Endodermal cell (in vitro differentiated cells): ENCODE results near the gene TSPAN17. TPM values are rescaled to one million over a fixed set of nuclear protein-coding genes. Genes with fewer than 3 reads are reported as not detected.

Source experiments
- DNase-seq: peaks from one replicate; pipeline ENCODE4 v3.0.0-alpha.2; 2017
- H3K27ac ChIP-seq: 2 replicates; pipeline ENCODE4 v1.5.1; 2013; ENCODE audit warnings: mild to moderate bottlenecking, low read depth, low read length, moderate library complexity
- H3K27me3 ChIP-seq: 2 replicates; pipeline ENCODE4 v1.6.1; 2013; ENCODE audit warnings: mild to moderate bottlenecking, low read length, moderate library complexity; ENCODE audit not compliant: insufficient read depth, control insufficient read depth, poor library complexity, severe bottlenecking
- H3K36me3 ChIP-seq: 2 replicates; pipeline ENCODE4 v1.7.0; 2013; ENCODE audit warnings: mild to moderate bottlenecking, low read length, moderate library complexity; ENCODE audit not compliant: control insufficient read depth, insufficient read depth
- H3K4me1 ChIP-seq: one replicate; pipeline ENCODE4 v1.7.0; 2013; ENCODE audit warnings: low read length; ENCODE audit not compliant: control insufficient read depth, insufficient read depth
- H3K4me3 ChIP-seq: 2 replicates; pipeline ENCODE4 v1.5.1; 2013; ENCODE audit warnings: mild to moderate bottlenecking, low read length, moderate library complexity
- H3K9ac ChIP-seq: 2 replicates; pipeline ENCODE4 v1.6.1; 2013; ENCODE audit warnings: mild to moderate bottlenecking, low read length, moderate library complexity; ENCODE audit not compliant: poor library complexity, severe bottlenecking; ENCODE audit errors: extremely low read depth
- H3K9me3 ChIP-seq: 2 replicates; pipeline ENCODE4 v1.6.1; 2013; ENCODE audit warnings: mild to moderate bottlenecking, low read length, moderate library complexity; ENCODE audit not compliant: control insufficient read depth
- H3K27ac Mint-ChIP-seq: 2 replicates; pipeline ENCODE4 v1.8.0; 2020; ENCODE audit warnings: mixed read lengths
- H3K27me3 Mint-ChIP-seq: 2 replicates; pipeline ENCODE4 v1.8.0; 2021; ENCODE audit warnings: mild to moderate bottlenecking, mixed read lengths; ENCODE audit not compliant: insufficient read depth
- H3K36me3 Mint-ChIP-seq: 2 replicates; pipeline ENCODE4 v1.8.0; 2020; ENCODE audit warnings: low read depth, mixed read lengths
- H3K4me1 Mint-ChIP-seq: 2 replicates; pipeline ENCODE4 v1.8.0; 2020; ENCODE audit warnings: mixed read lengths
- H3K4me3 Mint-ChIP-seq: 2 replicates; pipeline ENCODE4 v1.8.0; 2020; ENCODE audit warnings: mild to moderate bottlenecking, moderate library complexity, mixed read lengths
- H3K9me3 Mint-ChIP-seq: 2 replicates; pipeline ENCODE4 v1.8.0; 2020; ENCODE audit warnings: mild to moderate bottlenecking, mixed read lengths
- CTCF ChIP-seq: fragments of 200-600 bp; sonication (generic); conservative IDR thresholded peaks from 2 replicates; pipeline ENCODE4 v1.5.0; 2021; ENCODE audit warnings: antibody characterized with exemption, mild to moderate bottlenecking
- WGBS, 2 experiments: methylation state at CpG; one replicate each; pipeline versions ENCODE4 v1.1.5 to v1.1.7; 2013; ENCODE audit warnings: missing lambda C conversion rate in 2 of 2, mixed read lengths in 1 of 2; ENCODE audit not compliant: insufficient coverage in 1 of 2, insufficient read length in 1 of 2; 5-methylcytosine and 5-hydroxymethylcytosine counted together
- total RNA-seq, 2 donors: library from RNA; stranded (reverse); fragmentation: NEBNext Ultra II Directional in 1 of 2; extraction: Animal tissue kit (Norgen Biotek cat#: 25700) in 1 of 2; gene quantifications; 2 replicates in 1 of 2; 3 replicates in 1 of 2; pipeline ENCODE4 v1.2.1, GENCODE V29; 2021

TSPAN17 gene
- total RNA-seq, 2 donors from 2014 or later, result 49.3 to 50.3 TPM

- H3K27ac ChIP-seq, result no peak overlapping the region
- no peak overlapping the region for H3K9ac ChIP-seq
- Mint-ChIP-seq H3K9me3 (no peaks in the 10 kb centered on the region), H3K27me3 (peaks cover 4% of the 10 kb centered on the region), H3K4me3 (no peak overlapping the region), H3K36me3 (no peaks in the 10 kb centered on the region), H3K27ac (no peak overlapping the region), H3K4me1 (peaks cover 13% of the 10 kb centered on the region)
- H3K4me1 ChIP-seq, result peaks cover 4% of the 10 kb centered on the region
- 88 to 96% methylated on average over 20 to 27 of the region's 27 CpGs for WGBS, 2 experiments
- no peaks in the 10 kb centered on the region for H3K36me3 ChIP-seq
- H3K4me3 ChIP-seq, result no peak overlapping the region
- no peak for TF ChIP-seq CTCF
- no peak for DNase-seq
- no peaks in the 10 kb centered on the region for H3K9me3 ChIP-seq
- no peaks in the 10 kb centered on the region for H3K27me3 ChIP-seq
Observed at GRCh38 chr5:176702671-176703641, 55.7 kb downstream of the TSPAN17 start.

GRCh38 chr5:176703857-176704256, 56.6 kb downstream of the TSPAN17 start:
- 91 to 96% methylated on average over 8 to 13 of the region's 13 CpGs for WGBS, 2 experiments
- H3K27ac Mint-ChIP-seq, result no peak overlapping the region
- no peaks in the 10 kb centered on the region for H3K36me3 Mint-ChIP-seq
- DNase-seq, result no peak
- Histone ChIP-seq H3K27me3 (no peaks in the 10 kb centered on the region), H3K36me3 (no peaks in the 10 kb centered on the region), H3K27ac (no peak overlapping the region), H3K9ac (no peak overlapping the region), H3K4me3 (no peak overlapping the region), H3K9me3 (no peaks in the 10 kb centered on the region), H3K4me1 (peaks cover 3% of the 10 kb centered on the region)
- H3K4me3 Mint-ChIP-seq, result no peak overlapping the region
- H3K9me3 Mint-ChIP-seq, result no peaks in the 10 kb centered on the region
- H3K27me3 Mint-ChIP-seq, result peaks cover 4% of the 10 kb centered on the region
- H3K4me1 Mint-ChIP-seq, result peaks cover 4% of the 10 kb centered on the region
- TF ChIP-seq CTCF, result no peak

GRCh38 chr5:176704355-176704754, 57.1 kb downstream of the TSPAN17 start:
- Mint-ChIP-seq H3K9me3 (no peaks in the 10 kb centered on the region), H3K4me1 (peaks cover 3% of the 10 kb centered on the region), H3K27ac (no peak overlapping the region), H3K4me3 (no peak overlapping the region), H3K27me3 (peaks cover 4% of the 10 kb centered on the region), H3K36me3 (no peaks in the 10 kb centered on the region)
- H3K4me3 ChIP-seq, result no peak overlapping the region
- no peaks in the 10 kb centered on the region for H3K4me1 ChIP-seq
- no peak for DNase-seq
- no peaks in the 10 kb centered on the region for H3K27me3 ChIP-seq
- H3K36me3 ChIP-seq, result no peaks in the 10 kb centered on the region
- WGBS, 2 experiments, result 98 to 100% methylated on average over 1 to 3 of the region's 3 CpGs
- TF ChIP-seq CTCF, result no peak
- H3K9me3 ChIP-seq, result no peaks in the 10 kb centered on the region
- H3K27ac ChIP-seq, result no peak overlapping the region
- H3K9ac ChIP-seq, result no peak overlapping the region
